A172 (cell line): ENCODE measurements around the gene KLK6. TPM values are rescaled to one million over a fixed set of nuclear protein-coding genes. Genes with fewer than 3 reads are reported as not detected.

Experiments
- DNase-seq: peaks from one replicate; pipeline ENCODE4 v3.0.0-alpha.2; 2015; ENCODE audit warnings: low spot score
- total RNA-seq: library from RNA; depleted of rRNA; stranded (reverse); fragments of >200 nt; shearing (Covaris generic); gene quantifications from 2 replicates; pipeline ENCODE4 v1.2.3, GENCODE V29; 2014; rRNA removed

KLK6 gene
- total RNA-seq, 1 experiment from 2014 or later = 0.07 TPM

GRCh38 chr19:50911206-50912101 lies 57.9 kb downstream of the KLK6 start, which contains the start of gene KLK4:
KLK4 (minus strand) TSS chr19:50911395; CDS start chr19:50910738, 657 bp downstream.
- no peak for DNase-seq

DNA sequence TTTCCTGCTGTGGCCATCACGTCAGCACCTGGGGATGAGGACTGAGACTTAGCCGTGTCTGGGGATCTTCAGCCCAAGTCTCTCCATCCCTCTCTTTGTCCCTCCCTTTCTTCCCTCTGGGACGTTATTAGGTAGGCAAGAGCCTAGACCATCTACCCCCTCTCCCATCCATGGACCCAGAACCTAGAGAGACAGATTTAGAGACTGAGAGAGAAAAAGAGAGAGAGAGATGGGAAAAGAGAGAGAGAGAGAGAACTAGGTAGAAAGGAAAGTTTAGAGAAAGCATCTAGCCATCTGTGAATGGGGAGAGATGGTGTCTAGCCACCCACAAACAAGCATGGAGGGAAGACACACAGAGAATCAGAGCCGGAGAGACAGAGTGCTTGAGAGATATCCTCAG lies 58.7 kb downstream of the KLK6 start:
- DNase-seq = no peak

- DNase-seq = no peak
These were observed 59.9 kb downstream of the KLK6 start for GRCh38 chr19:50909240-50910070.

Other genes with a start within 250 kb of the KLK6 start
- 0.40 and 0.48 TPM in 2 replicates for gene SHANK1, start 249.8 kb downstream of the KLK6 start, total RNA-seq
- 4.8 and 7.9 TPM in 2 replicates for gene CLEC11A, start 246.2 kb downstream of the KLK6 start, total RNA-seq
- not detected in 2 replicates for gene GPR32, start 199.1 kb downstream of the KLK6 start, total RNA-seq
- not detected in 2 replicates for gene ACP4, start 179.2 kb downstream of the KLK6 start, total RNA-seq
- gene KLK1, start 145.8 kb downstream of the KLK6 start, total RNA-seq = not detected in 2 replicates
- gene KLK15, start 136.0 kb downstream of the KLK6 start, total RNA-seq = not detected in 2 replicates
- not detected in 2 replicates for gene KLK3, start 114.7 kb downstream of the KLK6 start, total RNA-seq
- not detected in 2 replicates for gene KLK2, start 96.2 kb downstream of the KLK6 start, total RNA-seq
- not detected in 2 replicates for gene KLK4, start 58.2 kb downstream of the KLK6 start, total RNA-seq
- gene KLK5, start 16.6 kb downstream of the KLK6 start, total RNA-seq = not detected in 2 replicates
- not detected in 2 replicates for gene KLK7, start 14.3 kb upstream of the KLK6 start, total RNA-seq
- not detected in 2 replicates for gene KLK8, start 32.0 kb upstream of the KLK6 start, total RNA-seq
- gene KLK10, start 50.1 kb upstream of the KLK6 start, total RNA-seq = not detected in 2 replicates
- gene KLK11, start 57.0 kb upstream of the KLK6 start, total RNA-seq = not detected in 2 replicates
- not detected in 2 replicates for gene KLK12, start 65.4 kb upstream of the KLK6 start, total RNA-seq
- not detected in 2 replicates for gene KLK13, start 95.5 kb upstream of the KLK6 start, total RNA-seq
- not detected in 2 replicates for gene KLK14, start 113.3 kb upstream of the KLK6 start, total RNA-seq
- gene CTU1, start 138.8 kb upstream of the KLK6 start, total RNA-seq = 4.3 and 8.6 TPM in 2 replicates
- gene SIGLEC9, start 155.3 kb upstream of the KLK6 start, total RNA-seq = 0.43 TPM in 1 of 2 replicates, not detected in the other
- gene SIGLEC7, start 172.7 kb upstream of the KLK6 start, total RNA-seq = not detected in 2 replicates